GM12878 (cell line): ENCODE measurements around the gene SMAD1. TPM values are rescaled to one million over a fixed set of nuclear protein-coding genes. Genes with fewer than 3 reads are reported as not detected.

Experiments used
- ATAC-seq: fragments of 200-7000 bp; cut with Tn5 transposase; 3 replicates; pipeline ENCODE4 v1.9.1; 2020; ENCODE audit warnings: mild to moderate bottlenecking, moderate library complexity
- BruUV-seq: library from RNA; stranded (reverse); fragments of 400-500 nt; replicated peaks from 2 replicates; lab custom pipeline; 2021; lab: Mats Ljungman, UMichigan
- CTCF ChIA-PET: fragments of 300-600 bp; sonication (Branson Sonifier 250); formaldehyde crosslinking; extraction: SDS; loops from one replicate; lab custom pipeline; 2021; ENCODE audit warnings: inconsistent platforms; lab: Yijun Ruan, JAX
- POLR2A ChIA-PET: fragments of 350-600 bp; formaldehyde crosslinking; extraction: SDS; loops from one replicate; lab custom pipeline; 2021; ENCODE audit warnings: inconsistent platforms; lab: Charles Lee
- RAD21 ChIA-PET: fragments of 300-600 bp; sonication (Branson Sonifier 250); formaldehyde crosslinking; loops from one replicate; lab custom pipeline; 2023; ENCODE audit warnings: antibody characterized with exemption; ENCODE audit not compliant: unreplicated experiment; lab: Charles Lee
- SMC1A ChIA-PET: fragments of 300-600 bp; sonication (Branson Sonifier 250); formaldehyde crosslinking; loops from one replicate; lab custom pipeline; 2023; ENCODE audit not compliant: unreplicated experiment, uncharacterized antibody; lab: Charles Lee
- DNase-seq: peaks from one replicate; pipeline ENCODE4 v3.0.0-alpha.2; 2011; ENCODE audit warnings: low read depth, low spot score
- FAIRE-seq: peaks from 3 replicates; lab custom pipeline; 2011; peaks lifted over from hg19 to GRCh38; lab: Jason Lieb, UNC
- H2AFZ ChIP-seq: 2 replicates; pipeline ENCODE4 v1.6.0; 2011; ENCODE audit warnings: low read depth, low read length, control low read depth; ENCODE audit not compliant: control insufficient read depth
- H3K27ac ChIP-seq: 2 replicates; pipeline ENCODE4 v1.5.1; 2011; ENCODE audit warnings: control low read depth; ENCODE audit not compliant: control insufficient read depth, insufficient read depth
- H3K27me3 ChIP-seq, 2 experiments: replicated peaks in 1 of 2; 2 replicates each; pipeline versions ENCODE4 v1.6.0 to v1.6.1; 2011; ENCODE audit warnings: low read length in 1 of 2; ENCODE audit not compliant: control insufficient read depth in 2 of 2, insufficient read depth in 2 of 2
- H3K36me3 ChIP-seq, 2 experiments: 2 replicates each; pipeline ENCODE4 v1.5.1; 2011; ENCODE audit warnings: low read length in 1 of 2; ENCODE audit not compliant: control insufficient read depth in 2 of 2, insufficient read depth in 2 of 2
- H3K4me1 ChIP-seq: 2 replicates; pipeline ENCODE4 v1.6.1; 2011; ENCODE audit warnings: mild to moderate bottlenecking, low read length, moderate library complexity, mixed read lengths; ENCODE audit not compliant: control insufficient read depth, insufficient read depth
- H3K4me2 ChIP-seq: 2 replicates; pipeline ENCODE4 v1.6.0; 2011; ENCODE audit warnings: control low read depth; ENCODE audit not compliant: control insufficient read depth, insufficient read depth
- H3K4me3 ChIP-seq: fragments of 200-600 bp; sonication (generic); 2 replicates; pipeline ENCODE4 v1.5.1; 2016
- H3K79me2 ChIP-seq: 2 replicates; pipeline ENCODE4 v1.6.0; 2011; ENCODE audit warnings: low read length; ENCODE audit not compliant: control insufficient read depth, insufficient read depth
- H3K9ac ChIP-seq: 2 replicates; pipeline ENCODE4 v1.8.0; 2011; ENCODE audit warnings: low read length, control low read depth, mixed read lengths; ENCODE audit not compliant: control insufficient read depth, insufficient read depth
- H3K9me3 ChIP-seq: replicated peaks from 3 replicates; pipeline ENCODE4 v1.5.1; 2011; ENCODE audit warnings: mild to moderate bottlenecking, low read length; ENCODE audit not compliant: control insufficient read depth, insufficient read depth
- H4K20me1 ChIP-seq: 2 replicates; pipeline ENCODE4 v1.6.0; 2011; ENCODE audit not compliant: control insufficient read depth, insufficient read depth
- ATF7 ChIP-seq: fragments of 450-650 bp; IDR thresholded peaks from 2 replicates; pipeline ENCODE4 v1.6.1; 2016; ENCODE audit warnings: low read depth, mild to moderate bottlenecking
- BRCA1 ChIP-seq: IDR thresholded peaks from 2 replicates; pipeline ENCODE4 v1.6.1; 2011; ENCODE audit warnings: low read depth, low read length, improper control_type of control experiment
- DPF2 ChIP-seq: fragments of 450-650 bp; IDR thresholded peaks from 2 replicates; pipeline ENCODE4 v1.6.1; 2017; ENCODE audit warnings: mild to moderate bottlenecking
- E2F4 ChIP-seq: IDR thresholded peaks from 2 replicates; pipeline ENCODE4 v1.6.1; 2012; ENCODE audit warnings: low read depth, low read length, improper control_type of control experiment
- EZH2 ChIP-seq: IDR thresholded peaks from 2 replicates; pipeline ENCODE4 v1.6.1; 2012; ENCODE audit warnings: low read depth, mild to moderate bottlenecking, control low read depth, inconsistent platforms, low read length, borderline replicate concordance; ENCODE audit not compliant: control insufficient read depth
- FOXK2 ChIP-seq: fragments of 450-650 bp; IDR thresholded peaks from 2 replicates; pipeline ENCODE4 v1.6.1; 2017; ENCODE audit warnings: mild to moderate bottlenecking, moderate library complexity
- IKZF2 ChIP-seq, 2 experiments: fragments of 450-650 bp; IDR thresholded peaks; 2 replicates each; pipeline ENCODE4 v1.6.1; 2017; ENCODE audit warnings: mild to moderate bottlenecking in 2 of 2, moderate library complexity in 2 of 2
- JUNB ChIP-seq: IDR thresholded peaks from 2 replicates; pipeline ENCODE4 v1.6.1; 2016; ENCODE audit warnings: antibody characterized with exemption, mild to moderate bottlenecking
- PAX5 ChIP-seq: IDR thresholded peaks from 2 replicates; pipeline ENCODE4 v1.6.1; 2011; ENCODE audit warnings: low read depth, low read length, borderline replicate concordance
- SIN3A ChIP-seq: IDR thresholded peaks from 2 replicates; pipeline ENCODE4 v1.6.1; 2012; ENCODE audit warnings: low read depth, low read length, improper control_type of control experiment
- SREBF1 ChIP-seq: IDR thresholded peaks from 2 replicates; pipeline ENCODE4 v1.6.1; 2012; ENCODE audit warnings: mild to moderate bottlenecking, low read length
- STAT3 ChIP-seq: IDR thresholded peaks from 2 replicates; pipeline ENCODE4 v1.6.1; 2011; ENCODE audit warnings: low read depth, low read length, improper control_type of control experiment
- SUZ12 ChIP-seq: fragments of 200-600 bp; sonication (generic); IDR thresholded peaks from one replicate; pipeline ENCODE4 v1.6.1; 2018; ENCODE audit warnings: antibody characterized with exemption, mild to moderate bottlenecking; ENCODE audit not compliant: unreplicated experiment
- YBX1 ChIP-seq: fragments of 450-650 bp; IDR thresholded peaks from 2 replicates; pipeline ENCODE4 v1.6.1; 2016; ENCODE audit warnings: antibody characterized with exemption
- YY1 ChIP-seq: IDR thresholded peaks from 2 replicates; pipeline ENCODE4 v1.6.1; 2011; ENCODE audit warnings: low read depth, mild to moderate bottlenecking, low read length
- ZNF592 ChIP-seq: fragments of 450-650 bp; IDR thresholded peaks from 2 replicates; pipeline ENCODE4 v1.6.1; 2017; ENCODE audit warnings: mild to moderate bottlenecking, moderate library complexity
- WGBS: methylation state at CpG from one replicate; pipeline ENCODE4 v1.1.6; 2016; ENCODE audit warnings: low lambda C conversion rate; ENCODE audit not compliant: insufficient replicate concordance, insufficient coverage; ENCODE audit errors: missing lambda C conversion rate; 5-methylcytosine and 5-hydroxymethylcytosine counted together
- in situ Hi-C: fragments of 300-500 bp; cut with MboI; formaldehyde crosslinking; loops from 9 replicates; pipeline ENCODE4 v1.14.3; 2018; ENCODE audit warnings: mixed read lengths
- intact Hi-C: fragments of 100-400 bp; cut with micrococcal nuclease; formaldehyde crosslinking; loops from one replicate; pipeline ENCODE4 v1.14.2; 2022; ENCODE audit not compliant: unreplicated experiment
- polyA plus RNA-seq, 11 experiments: library from polyadenylated mRNA; depleted of rRNA in 4 of 11; unstranded in 6 of 11; stranded (reverse) in 5 of 11; fragments of >200 nt; fragmentation: Nextera tagmentation in 4 of 11; fragmentation: Illumina TruSeq in 1 of 11; extraction: Ambion mirVana in 4 of 11; extraction: Trizol in 1 of 11; gene quantifications; 1 replicate in 1 of 11; 2 replicates in 10 of 11; pipeline versions ENCODE4 v1.2.1 to v1.2.3, GENCODE V29; 2011 to 2016; ENCODE audit warnings: inconsistent platforms in 2 of 11, missing spikeins in 2 of 11, low read depth in 1 of 11
- total RNA-seq, 4 experiments: library from RNA; depleted of rRNA in 3 of 4; stranded (reverse); fragments of >200 nt in 3 of 4; fragmentation: Illumina TruSeq in 1 of 4; extraction: Trizol in 1 of 4; gene quantifications; 2 replicates each; pipeline versions ENCODE4 v1.2.1 to v1.2.3, GENCODE V29; 2013 to 2021
- TF ChIP-seq, protein P1 (sequence below): fragments of 450-650 bp; IDR thresholded peaks from 2 replicates; pipeline ENCODE4 v1.6.1; 2018; ENCODE audit warnings: mild to moderate bottlenecking, low read depth, moderate library complexity; ENCODE audit not compliant: partially characterized antibody

Gene SMAD1
- total and polyA plus RNA-seq, 10 of the 15 experiments (the other 5 are each of a cell fraction or from before 2014, with no cell fraction given) = 0.29 to 17.5 (median 13.6) TPM

DNA sequence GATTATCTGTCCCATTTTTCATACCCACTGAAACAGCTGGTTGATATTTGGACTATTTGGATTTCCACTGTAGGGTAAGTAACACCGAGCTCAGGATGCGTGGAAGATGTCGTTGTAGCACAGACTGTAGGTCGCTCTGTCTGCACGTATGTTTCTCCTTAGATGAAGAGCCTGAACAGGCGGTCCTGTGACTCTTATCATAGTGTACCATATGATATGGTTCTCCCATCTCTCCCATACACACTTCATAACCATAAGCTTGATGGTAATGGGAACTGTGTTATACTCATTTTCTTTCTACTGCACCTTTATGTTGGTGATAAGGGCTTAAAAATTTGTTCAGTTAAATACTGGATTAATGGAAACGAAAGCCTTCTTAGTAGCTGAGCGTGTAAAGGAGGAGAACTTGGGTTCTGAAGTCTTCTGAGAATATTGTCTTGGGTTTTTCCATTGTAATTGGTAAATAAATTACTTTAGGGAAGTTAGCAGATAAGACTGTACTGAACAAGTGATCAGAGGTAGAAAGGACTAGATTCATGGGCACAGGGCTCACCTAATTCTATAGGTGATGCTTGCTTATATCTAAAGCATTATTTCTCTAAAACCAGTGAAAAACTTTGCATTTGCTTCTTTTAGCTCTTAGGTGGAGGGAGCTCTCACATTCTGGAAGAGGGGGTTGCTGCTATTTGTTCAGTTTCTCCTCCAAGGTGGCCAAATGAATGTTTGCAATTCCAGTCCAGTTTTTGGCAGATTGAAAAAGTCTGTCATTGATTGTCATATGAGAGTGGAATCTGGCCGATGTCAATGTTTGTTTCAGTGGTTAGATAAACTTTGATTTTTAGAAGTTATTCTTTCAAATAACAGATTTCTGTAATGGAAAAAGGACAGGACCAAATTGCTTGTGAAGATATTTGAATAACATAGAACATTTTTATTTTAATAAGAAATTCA, 15.8 kb downstream of the SMAD1 start:
- Histone ChIP-seq H3K4me1 (peaks cover 18% of the 10 kb centered on the region), H3K4me2 (no peak overlapping the region), H3K36me3 (no peaks in the 10 kb centered on the region), H3K9me3 (no peaks in the 10 kb centered on the region), H4K20me1 (no peaks in the 10 kb centered on the region), H2AFZ (no peak overlapping the region), H3K79me2 (peaks cover 34% of the 10 kb centered on the region), H3K27me3 (no peaks in the 10 kb centered on the region; a peak in 1 of 4 replicates), H3K27ac (no peak overlapping the region), H3K4me3 (no peak overlapping the region), H3K9ac (no peak overlapping the region)
- ChIA-PET POLR2A (no interaction called here), CTCF (no interaction called here), SMC1A (interaction anchor here (1.1 to 1.5 kb wide), 2 partner anchors 12 to 281 kb away, joined by 4 to 5 read pairs; no protein-coding TSS in a partner anchor), RAD21 (interaction anchor here (1.0 kb wide), 1 partner anchor 30 kb away, joined by 3 read pairs; no protein-coding TSS in a partner anchor)
- ATAC-seq (no peak), DNase-seq (no peak), FAIRE-seq (peak; percentile 23)
- no TSS peak for BruUV-seq
- 72% methylated on average over 9 of the region's 9 CpGs for WGBS
- intact Hi-C loops = no loop called here
- in situ Hi-C loops = no loop called here
- TF ChIP-seq E2F4 (no peak), JUNB (no peak), YBX1 (no peak), ATF7 (no peak), DPF2 (no peak), YY1 (no peak), EZH2 (no peak), SREBF1 (no peak), PAX5 (no peak), SIN3A (no peak), FOXK2 (no peak), STAT3 (no peak), ZNF592 (no peak), IKZF2 (IDR thresholded peaks at IDR 0.05) (no peak), SUZ12 (no peak), BRCA1 (no peak)
- TF ChIP-seq, protein P1, sequence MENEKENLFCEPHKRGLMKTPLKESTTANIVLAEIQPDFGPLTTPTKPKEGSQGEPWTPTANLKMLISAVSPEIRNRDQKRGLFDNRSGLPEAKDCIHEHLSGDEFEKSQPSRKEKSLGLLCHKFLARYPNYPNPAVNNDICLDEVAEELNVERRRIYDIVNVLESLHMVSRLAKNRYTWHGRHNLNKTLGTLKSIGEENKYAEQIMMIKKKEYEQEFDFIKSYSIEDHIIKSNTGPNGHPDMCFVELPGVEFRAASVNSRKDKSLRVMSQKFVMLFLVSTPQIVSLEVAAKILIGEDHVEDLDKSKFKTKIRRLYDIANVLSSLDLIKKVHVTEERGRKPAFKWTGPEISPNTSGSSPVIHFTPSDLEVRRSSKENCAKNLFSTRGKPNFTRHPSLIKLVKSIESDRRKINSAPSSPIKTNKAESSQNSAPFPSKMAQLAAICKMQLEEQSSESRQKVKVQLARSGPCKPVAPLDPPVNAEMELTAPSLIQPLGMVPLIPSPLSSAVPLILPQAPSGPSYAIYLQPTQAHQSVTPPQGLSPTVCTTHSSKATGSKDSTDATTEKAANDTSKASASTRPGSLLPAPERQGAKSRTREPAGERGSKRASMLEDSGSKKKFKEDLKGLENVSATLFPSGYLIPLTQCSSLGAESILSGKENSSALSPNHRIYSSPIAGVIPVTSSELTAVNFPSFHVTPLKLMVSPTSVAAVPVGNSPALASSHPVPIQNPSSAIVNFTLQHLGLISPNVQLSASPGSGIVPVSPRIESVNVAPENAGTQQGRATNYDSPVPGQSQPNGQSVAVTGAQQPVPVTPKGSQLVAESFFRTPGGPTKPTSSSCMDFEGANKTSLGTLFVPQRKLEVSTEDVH = no peak
